ENCODE measurements around the gene HACD2.

HACD2 gene

GRCh38 chr3:123446210-123446609, 138.6 kb downstream of the HACD2 start:
- no peak for DNase-seq (ENCODE audit: low read depth)

- no peak for DNase-seq (ENCODE audit: low read depth)
Measured at GRCh38 chr3:123445702-123446101, 139.2 kb downstream of the HACD2 start.

DNA sequence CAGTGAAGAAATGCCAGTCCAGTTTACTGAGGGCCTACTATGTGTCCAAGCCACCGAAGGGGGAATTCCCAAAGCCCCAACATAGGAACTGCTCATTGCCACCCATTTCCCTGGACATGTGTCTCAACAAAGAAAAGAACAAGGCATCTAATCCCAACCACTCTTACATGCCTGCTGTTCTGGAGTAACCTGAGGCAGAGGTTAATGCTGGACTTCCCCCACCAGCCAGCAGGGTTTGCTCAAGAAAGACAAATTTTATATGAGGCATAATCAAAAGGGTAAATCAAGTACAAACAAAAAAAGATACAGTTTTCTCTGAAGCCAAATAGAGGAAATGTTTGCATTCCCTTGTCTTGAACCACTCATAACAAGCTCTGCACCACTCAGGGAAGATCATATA, 140.1 kb downstream of the HACD2 start:
- DNase-seq (ENCODE audit: low read depth), result no peak

DNA sequence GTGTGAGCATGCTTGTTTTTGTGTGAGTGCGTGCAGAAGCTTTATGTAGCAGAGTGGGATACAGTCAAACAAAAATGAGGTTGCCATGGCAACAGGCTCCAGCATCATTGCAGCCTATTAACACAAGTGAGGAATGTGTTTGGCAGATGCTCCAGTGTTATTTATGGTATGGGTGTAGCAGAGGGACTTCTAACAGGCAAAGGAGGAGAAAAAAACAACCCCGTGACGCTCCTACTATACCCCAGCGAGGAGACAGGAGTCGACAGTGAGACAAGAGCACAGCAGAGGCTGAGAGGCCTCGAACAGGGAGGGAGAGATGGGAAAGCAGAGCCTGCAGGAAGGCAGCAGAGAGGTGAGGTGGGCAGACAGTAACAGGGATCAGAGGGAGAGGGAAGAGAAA, 140.8 kb downstream of the HACD2 start:
- DNase-seq (ENCODE audit: low read depth), result no peak

DNA sequence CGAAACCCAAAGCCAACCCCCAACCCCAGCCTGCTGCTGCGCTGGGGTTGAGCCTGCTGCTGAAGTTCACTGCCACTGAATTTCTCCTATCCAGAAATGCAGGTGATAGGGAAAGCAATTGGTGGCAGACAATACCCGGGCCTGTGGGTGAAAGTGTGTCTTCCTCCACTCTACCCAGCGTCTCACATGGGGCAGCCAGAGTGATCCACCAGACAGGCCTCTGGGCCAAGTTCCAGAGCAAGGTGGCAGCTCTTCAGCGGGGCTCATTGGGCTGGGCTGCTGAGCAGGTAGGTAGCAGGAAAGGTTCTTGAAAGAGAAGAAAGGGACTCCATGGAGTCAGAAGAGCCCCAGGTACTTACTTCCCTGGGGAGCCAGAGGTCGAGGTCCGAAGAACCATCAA, 141.9 kb downstream of the HACD2 start:
- no peak for DNase-seq (ENCODE audit: low read depth)

- DNase-seq (ENCODE audit: low read depth), result no peak
Measured at GRCh38 chr3:123442125-123442524, 142.7 kb downstream of the HACD2 start.
